ENCODE results near the gene KDELR1.

- no peak for TF ChIP-seq ZNF8 (CRISPR knock-in tag; IDR thresholded peaks at IDR 0.05)
- TF ChIP-seq OSR1 (CRISPR knock-in tag; IDR thresholded peaks at IDR 0.05), result no peak
- no peak for TF ChIP-seq ZFP30 (CRISPR knock-in tag; IDR thresholded peaks at IDR 0.05)
Measured at GRCh38 chr19:48421548-48421947, 30.2 kb upstream of the KDELR1 start.
